WERI-Rb-1 (cell line): ENCODE results near the gene NLRP6.
"Not testable (repeated sequence)": the region's sequence is repeated elsewhere in the genome, so short reads cannot be mapped to it uniquely, and the experiment has no call there.

Experiments
- DNase-seq: peaks from one replicate; pipeline ENCODE4 v3.0.0-alpha.2; 2020
- H3K27ac ChIP-seq: fragments of 250-450 bp; sonication (Bioruptor Pico); 2 replicates; pipeline ENCODE4 v1.5.1; 2020; ENCODE audit warnings: mild to moderate bottlenecking, moderate library complexity
- H3K27me3 ChIP-seq: fragments of 250-450 bp; sonication (Bioruptor Pico); 2 replicates; pipeline ENCODE4 v1.5.1; 2021; ENCODE audit warnings: mild to moderate bottlenecking, low read depth, moderate library complexity; ENCODE audit not compliant: insufficient read depth, severe bottlenecking
- H3K36me3 ChIP-seq: fragments of 250-450 bp; sonication (Bioruptor Pico); 2 replicates; pipeline ENCODE4 v1.5.1; 2020; ENCODE audit warnings: mild to moderate bottlenecking, moderate library complexity
- H3K4me3 ChIP-seq: 2 replicates; pipeline ENCODE4 v1.5.1; 2011; ENCODE audit warnings: low read depth, mild to moderate bottlenecking, control low read depth, low read length
- H3K9me3 ChIP-seq: fragments of 250-450 bp; sonication (Bioruptor Pico); 2 replicates; pipeline ENCODE4 v1.5.1; 2021; ENCODE audit warnings: mild to moderate bottlenecking, moderate library complexity; ENCODE audit not compliant: severe bottlenecking
- CTCF ChIP-seq: IDR thresholded peaks from 2 replicates; pipeline ENCODE4 v1.5.1; 2011; ENCODE audit warnings: low read depth, mild to moderate bottlenecking, control low read depth, inconsistent platforms, low read length

NLRP6 gene

DNA sequence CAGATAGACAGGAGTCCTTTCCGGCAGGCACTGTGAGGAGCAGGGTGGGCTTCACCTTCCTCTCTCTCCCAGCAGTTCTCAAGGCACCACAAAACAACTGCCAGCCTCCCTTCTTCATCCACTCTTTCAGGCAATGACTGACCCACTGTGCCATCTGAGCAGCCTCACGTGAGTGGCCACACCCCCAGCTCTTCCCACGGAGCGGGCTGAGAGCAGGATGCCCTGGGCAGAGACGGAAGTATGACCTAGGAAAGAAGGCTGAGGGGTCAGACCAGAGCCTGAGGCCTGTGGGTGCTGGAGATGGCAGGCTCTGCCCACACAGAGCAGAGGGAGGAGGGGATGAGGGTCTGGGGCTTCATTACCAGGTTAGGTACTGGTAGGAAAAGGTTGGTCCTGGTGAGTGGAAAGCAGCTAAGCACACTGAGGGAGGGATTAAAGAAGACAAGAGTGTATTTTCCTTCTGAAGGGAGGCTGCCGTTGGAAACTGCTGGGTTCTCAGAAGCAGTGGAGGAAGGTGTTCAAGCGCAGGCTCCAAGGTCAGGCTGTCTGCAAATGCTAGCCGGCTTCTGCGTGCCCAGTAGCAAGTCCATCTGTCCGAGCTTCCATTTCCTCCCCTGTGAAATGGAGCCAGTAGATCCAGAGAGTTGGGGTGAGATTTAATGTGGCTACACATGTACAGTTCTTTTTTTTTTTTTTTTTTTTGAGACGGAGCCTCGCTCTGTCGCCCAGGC, 4.6 kb downstream of the NLRP6 start:
- no peak overlapping the region for H3K4me3 ChIP-seq
- no peak overlapping the region for H3K27ac ChIP-seq
- peaks cover 33% of the 10 kb centered on the region for H3K27me3 ChIP-seq
- no peak for DNase-seq
- H3K36me3 ChIP-seq, result no peaks in the 10 kb centered on the region
- no peak for TF ChIP-seq CTCF
- no peaks in the 10 kb centered on the region for H3K9me3 ChIP-seq

DNA sequence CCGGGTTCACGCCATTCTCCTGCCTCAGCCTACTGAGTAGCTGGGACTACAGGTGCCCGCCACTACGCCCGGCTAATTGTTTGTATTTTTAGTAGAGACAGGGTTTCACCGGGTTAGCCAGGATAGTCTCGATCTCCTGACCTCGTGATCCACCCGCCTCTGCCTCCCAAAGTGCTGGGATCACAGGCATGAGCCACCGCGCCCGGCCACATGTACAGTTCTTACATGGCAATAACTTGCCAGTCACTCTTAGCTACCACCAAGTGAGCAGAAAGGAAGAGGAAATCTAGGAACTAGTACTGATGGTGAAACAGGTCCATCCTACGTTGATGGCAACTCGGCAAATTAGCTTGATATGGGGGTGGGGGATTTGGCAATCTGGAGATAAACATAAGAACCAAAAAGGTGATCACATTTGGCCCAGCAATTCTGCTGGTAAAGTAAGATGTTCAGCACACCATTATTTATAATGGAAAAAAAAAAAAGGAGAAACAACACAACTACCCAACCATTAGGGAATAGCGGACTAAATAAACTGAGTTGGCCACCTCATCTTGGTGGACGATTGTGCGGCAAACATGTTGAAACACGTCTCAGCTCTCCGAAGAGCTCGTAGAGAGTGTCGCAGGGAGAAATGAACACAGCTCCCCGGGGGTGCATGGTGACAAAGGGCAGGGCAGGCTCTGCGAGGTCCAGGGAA, 5.3 kb downstream of the NLRP6 start:
- H3K9me3 ChIP-seq, result no peaks in the 10 kb centered on the region
- H3K4me3 ChIP-seq, result no peak overlapping the region
- no peak for DNase-seq
- no peaks in the 10 kb centered on the region for H3K36me3 ChIP-seq
- H3K27ac ChIP-seq, result no peak overlapping the region
- no peak for TF ChIP-seq CTCF
- H3K27me3 ChIP-seq, result peaks cover 33% of the 10 kb centered on the region

- Histone ChIP-seq H3K36me3 (no peaks in the 10 kb centered on the region), H3K27ac (no peak overlapping the region), H3K27me3 (peaks cover 31% of the 10 kb centered on the region), H3K4me3 (no peak overlapping the region), H3K9me3 (no peaks in the 10 kb centered on the region)
- TF ChIP-seq CTCF, result no peak
- DNase-seq, result no peak
These were observed 6.2 kb downstream of the NLRP6 start for GRCh38 chr11:284105-285020.

DNA sequence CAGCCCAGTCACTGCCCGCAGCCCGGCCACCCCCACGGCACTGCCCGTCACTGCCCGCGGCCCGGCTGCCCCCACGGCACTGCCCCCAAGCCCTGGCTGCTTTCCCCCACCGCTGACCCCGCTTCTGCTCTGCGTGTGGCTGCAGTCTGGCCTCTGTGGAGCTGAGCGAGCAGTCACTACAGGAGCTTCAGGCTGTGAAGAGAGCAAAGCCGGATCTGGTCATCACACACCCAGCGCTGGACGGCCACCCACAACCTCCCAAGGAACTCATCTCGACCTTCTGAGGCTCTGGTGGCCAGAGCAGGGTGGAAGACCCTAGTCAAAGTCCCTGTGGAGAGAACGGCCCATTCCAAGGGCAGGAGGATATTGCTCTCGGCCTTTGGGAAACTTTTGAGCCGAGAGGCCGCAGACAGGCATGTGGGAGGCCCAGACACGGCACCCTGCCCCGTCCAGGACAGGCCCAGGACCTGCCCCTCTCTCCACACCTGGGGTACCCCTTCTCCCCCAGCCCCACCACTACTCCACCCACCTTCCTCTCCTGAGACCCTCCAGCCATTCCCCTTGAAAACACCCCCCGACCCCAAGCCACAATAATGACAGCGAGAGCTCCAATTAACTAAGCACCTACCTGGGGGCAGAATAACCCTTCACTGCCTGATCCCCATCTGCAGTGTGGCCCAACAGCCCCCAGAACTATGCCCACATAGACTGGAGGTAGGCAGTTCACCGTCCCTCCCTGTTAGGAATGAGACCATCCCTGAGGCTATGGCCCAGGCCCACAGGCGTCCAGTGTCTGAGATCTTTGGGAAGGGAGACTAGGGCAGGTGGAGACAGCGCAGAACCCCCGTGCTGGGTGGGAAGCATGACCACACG, 7.0 kb downstream of the NLRP6 start:
- no peak overlapping the region for H3K27ac ChIP-seq
- no peaks in the 10 kb centered on the region for H3K9me3 ChIP-seq
- H3K27me3 ChIP-seq, result peaks cover 22% of the 10 kb centered on the region
- H3K4me3 ChIP-seq, result no peak overlapping the region
- no peak for TF ChIP-seq CTCF
- no peak for DNase-seq
- no peaks in the 10 kb centered on the region for H3K36me3 ChIP-seq

DNA sequence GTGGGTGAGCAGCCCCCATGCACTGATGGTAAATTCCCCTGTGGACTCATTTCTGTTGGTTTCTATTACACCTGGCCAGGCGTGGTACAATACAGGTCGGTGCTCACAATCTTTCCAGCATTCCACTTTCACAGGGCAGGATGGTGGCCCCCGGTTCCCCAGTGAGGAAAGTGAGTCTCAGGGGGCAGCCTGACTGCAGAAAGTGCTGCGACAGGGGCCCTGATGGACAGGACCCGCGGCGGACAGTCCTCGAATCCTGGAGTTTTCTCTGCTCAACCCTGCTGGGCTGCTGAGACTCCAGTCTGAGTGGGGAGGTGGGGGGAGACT, 7.7 kb downstream of the NLRP6 start:
- H3K9me3 ChIP-seq, result no peaks in the 10 kb centered on the region
- H3K27ac ChIP-seq, result no peak overlapping the region
- no peak overlapping the region for H3K4me3 ChIP-seq
- peaks cover 16% of the 10 kb centered on the region for H3K27me3 ChIP-seq
- no peak for DNase-seq
- H3K36me3 ChIP-seq, result no peaks in the 10 kb centered on the region; the same call in 1 of the 2 replicates
- TF ChIP-seq CTCF, result no peak

DNA sequence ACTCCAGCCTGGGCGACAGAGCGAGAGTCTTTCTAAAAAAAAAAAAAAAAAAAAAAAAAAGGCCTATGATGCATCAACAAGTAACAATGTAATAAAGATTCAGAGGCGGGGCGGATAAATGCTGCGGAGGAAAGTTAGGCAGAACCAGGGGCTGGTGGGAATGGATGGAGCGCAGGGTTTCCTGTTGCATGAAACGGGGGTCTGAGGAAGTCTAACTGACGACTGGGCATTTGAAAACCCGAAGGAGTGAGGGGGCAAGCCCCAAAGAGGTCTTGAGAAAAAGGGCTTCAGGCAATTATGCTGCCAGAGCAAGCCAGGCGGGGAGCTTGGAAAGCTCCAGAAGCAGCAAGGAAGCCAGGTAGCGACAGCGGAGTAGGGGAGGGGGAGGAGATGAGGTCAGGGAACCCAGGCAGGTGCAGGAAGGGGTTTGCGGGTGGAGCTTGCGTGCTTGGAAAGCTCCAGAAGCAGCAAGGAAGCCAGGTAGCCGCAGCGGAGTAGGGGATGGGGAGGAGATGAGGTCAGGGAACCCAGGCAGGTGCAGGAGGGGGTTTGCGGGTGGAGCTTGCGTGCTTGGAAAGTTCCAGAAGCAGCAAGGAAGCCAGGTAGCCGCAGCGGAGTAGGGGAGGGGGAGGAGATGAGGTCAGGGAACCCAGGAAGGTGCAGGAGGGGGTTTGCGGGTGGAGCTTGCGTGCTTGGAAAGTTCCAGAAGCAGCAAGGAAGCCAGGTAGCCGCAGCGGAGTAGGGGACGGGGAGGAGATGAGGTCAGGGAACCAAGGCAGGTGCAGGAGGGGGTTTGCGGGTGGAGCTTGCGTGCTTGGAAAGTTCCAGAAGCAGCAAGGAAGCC, 9.0 kb downstream of the NLRP6 start:
- not testable (repeated sequence) for H3K4me3 ChIP-seq, H3K9me3 ChIP-seq, DNase-seq, H3K36me3 ChIP-seq, H3K27ac ChIP-seq, H3K27me3 ChIP-seq
